ENCODE measurements around the gene SNAPC2.
A peak's percentile ranks its signal among the peaks of the same experiment; 100 is the strongest.
"Not testable (repeated sequence)": the region's sequence is repeated elsewhere in the genome, so short reads cannot be mapped to it uniquely, and the experiment has no call there.

The SNAPC2 gene

GRCh38 chr19:7888145-7888825 is 31.9 kb upstream of the SNAPC2 start, which contains the start of gene LRRC8E:
TSS of gene LRRC8E (plus strand) at chr19:7888510. CDS start at chr19:7895604, 7,094 bp downstream.
- no peak for DNase-seq

GRCh38 chr19:7888826-7889217 is 31.3 kb upstream of the SNAPC2 start:
- no peak for DNase-seq

GRCh38 chr19:7893362-7894101 is 26.6 kb upstream of the SNAPC2 start:
- DNase-seq = not testable (repeated sequence)

- DNase-seq = no peak
These were observed 25.4 kb upstream of the SNAPC2 start for GRCh38 chr19:7894612-7895309.

GRCh38 chr19:7895565-7895964 is 24.6 kb upstream of the SNAPC2 start:
- DNase-seq = no peak

GRCh38 chr19:7897292-7897691 is 22.8 kb upstream of the SNAPC2 start:
- no peak for DNase-seq

- DNase-seq = no peak
These were observed 21.2 kb upstream of the SNAPC2 start for GRCh38 chr19:7898967-7899366.

- no peak for DNase-seq
These were observed 20.3 kb upstream of the SNAPC2 start for GRCh38 chr19:7899751-7900378.

- DNase-seq = no peak
These were observed 19.7 kb upstream of the SNAPC2 start for GRCh38 chr19:7900401-7900870.

GRCh38 chr19:7900931-7901330 is 19.2 kb upstream of the SNAPC2 start:
- DNase-seq = no peak

- no peak for DNase-seq
These were observed 18.8 kb upstream of the SNAPC2 start for GRCh38 chr19:7901337-7901736.

GRCh38 chr19:7902796-7903243 is 17.3 kb upstream of the SNAPC2 start:
- no peak for DNase-seq

GRCh38 chr19:7903244-7904073 is 16.7 kb upstream of the SNAPC2 start, which contains the start of gene MAP2K7:
TSS of gene MAP2K7 (plus strand) at chr19:7903877. CDS start at chr19:7903945, 68 bp downstream.
- peak; percentile 94 to 100 (median 99) for DNase-seq

- peak in 10 of 51 donors; percentile 26 to 70 (median 56) for DNase-seq
These were observed 15.8 kb upstream of the SNAPC2 start for GRCh38 chr19:7904074-7905020.

- DNase-seq = no peak
These were observed 14.9 kb upstream of the SNAPC2 start for GRCh38 chr19:7905268-7905667.

GRCh38 chr19:7905859-7906258 is 14.3 kb upstream of the SNAPC2 start:
- no peak for DNase-seq

- no peak for DNase-seq
These were observed 13.0 kb upstream of the SNAPC2 start for GRCh38 chr19:7907122-7907521.

GRCh38 chr19:7907544-7907943 is 12.6 kb upstream of the SNAPC2 start:
- DNase-seq = no peak

GRCh38 chr19:7908078-7908699 is 11.9 kb upstream of the SNAPC2 start:
- no peak for DNase-seq

Data from hypothalamus (tissue), 51 donors.